Brain pericyte (primary cell): ENCODE results near the gene SRP14.
A peak's percentile ranks its signal among the peaks of the same experiment; 100 is the strongest.
"Not testable (repeated sequence)": the region's sequence is repeated elsewhere in the genome, so short reads cannot be mapped to it uniquely, and the experiment has no call there.

ENCODE experiments used
- DNase-seq: peaks from one replicate; pipeline ENCODE4 v3.0.0-alpha.2; 2012; ENCODE audit warnings: low read depth, low spot score

Gene SRP14, protein sequence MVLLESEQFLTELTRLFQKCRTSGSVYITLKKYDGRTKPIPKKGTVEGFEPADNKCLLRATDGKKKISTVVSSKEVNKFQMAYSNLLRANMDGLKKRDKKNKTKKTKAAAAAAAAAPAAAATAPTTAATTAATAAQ

DNA sequence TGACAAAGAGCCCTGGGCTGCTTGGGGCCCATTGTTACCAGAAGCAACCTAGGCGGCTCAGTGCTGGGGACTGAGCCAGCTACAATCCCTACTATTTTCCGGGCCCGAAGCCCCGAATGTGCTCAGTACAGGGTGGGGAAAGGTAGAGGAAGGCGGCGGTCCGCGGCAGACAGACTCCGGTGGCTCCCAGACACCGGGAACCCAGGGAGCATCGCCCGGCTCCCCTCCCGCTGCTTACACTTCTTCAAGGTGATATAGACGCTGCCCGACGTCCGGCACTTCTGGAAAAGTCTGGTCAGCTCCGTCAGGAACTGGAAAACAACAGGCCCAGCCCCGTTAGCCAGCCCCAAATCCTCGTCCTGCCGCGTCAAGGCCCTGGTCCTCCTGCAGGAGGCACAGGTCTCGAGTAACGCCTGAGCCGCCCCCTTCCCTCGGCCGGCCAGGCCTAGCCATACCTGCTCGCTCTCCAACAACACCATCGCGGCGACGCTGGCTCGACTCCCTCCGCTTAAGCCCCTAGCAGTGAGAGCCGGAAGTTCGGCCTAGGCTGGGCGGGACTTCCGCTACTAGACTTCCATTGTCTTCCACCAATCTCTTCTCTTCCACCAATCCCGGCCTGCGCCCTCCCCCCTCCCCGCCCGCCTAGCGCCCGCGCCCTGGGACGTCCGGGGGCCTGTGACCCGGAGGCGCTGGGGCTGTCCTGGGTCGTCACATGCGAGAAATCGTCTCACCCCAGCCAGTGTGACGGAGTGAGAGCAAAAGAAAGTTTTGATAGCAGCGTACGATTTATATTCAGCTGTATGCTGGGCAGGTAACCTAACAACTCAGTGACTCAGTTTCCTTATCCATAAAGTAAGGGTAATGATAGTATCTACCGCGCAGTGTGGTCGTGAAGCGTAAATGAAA lies at the start of gene SRP14:
SRP14 (minus strand) TSS at position 544 of the 906 bp plus-strand sequence; CDS start at position 479, 65 bp downstream.
- DNase-seq: peak; percentile 76

DNA sequence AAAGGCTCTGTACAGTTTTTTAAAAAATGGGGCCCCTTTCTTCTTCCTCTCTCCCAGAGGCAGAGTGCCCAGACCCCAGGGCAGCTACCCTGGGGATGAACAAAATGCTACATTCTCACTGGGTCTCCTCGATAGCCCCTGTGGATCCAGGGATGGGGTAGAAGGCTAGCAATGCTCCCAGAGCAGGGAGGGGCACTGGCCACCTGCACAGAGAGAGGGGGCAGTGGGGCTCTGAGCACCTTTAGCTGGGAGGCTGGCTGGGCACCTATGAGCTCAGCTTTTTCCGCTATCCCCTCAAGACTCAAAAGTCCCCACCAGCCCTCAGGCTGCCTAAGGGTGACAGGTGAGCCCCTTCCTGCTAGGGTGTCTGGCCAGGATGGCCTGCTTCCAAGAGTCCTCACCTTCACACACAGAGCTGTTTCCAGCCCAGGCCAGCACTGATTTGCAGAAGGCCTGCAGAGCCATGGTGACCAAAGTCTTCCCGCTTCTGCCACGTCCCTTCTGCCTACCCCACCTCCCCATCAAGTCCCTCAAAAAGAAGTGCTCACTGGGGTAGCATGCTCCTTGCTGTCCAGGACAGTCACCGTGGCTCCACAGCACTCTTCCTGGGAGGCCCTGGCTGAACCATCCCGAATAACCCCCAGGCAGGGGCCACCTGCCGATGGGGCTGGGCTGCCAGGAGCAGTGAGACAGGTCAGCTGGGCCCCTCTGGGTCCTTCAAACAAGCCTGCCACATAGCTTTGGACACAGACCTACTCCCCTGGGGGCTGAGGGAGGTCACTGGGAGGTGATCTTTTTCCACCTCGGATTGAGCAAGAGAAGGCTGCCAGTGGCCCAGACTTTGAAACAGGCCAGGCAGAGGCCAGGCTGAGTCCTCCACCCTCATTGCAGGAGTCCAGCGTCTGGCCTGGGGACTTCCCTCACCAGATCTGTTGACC lies 49.3 kb upstream of the SRP14 start:
- no peak for DNase-seq

DNA sequence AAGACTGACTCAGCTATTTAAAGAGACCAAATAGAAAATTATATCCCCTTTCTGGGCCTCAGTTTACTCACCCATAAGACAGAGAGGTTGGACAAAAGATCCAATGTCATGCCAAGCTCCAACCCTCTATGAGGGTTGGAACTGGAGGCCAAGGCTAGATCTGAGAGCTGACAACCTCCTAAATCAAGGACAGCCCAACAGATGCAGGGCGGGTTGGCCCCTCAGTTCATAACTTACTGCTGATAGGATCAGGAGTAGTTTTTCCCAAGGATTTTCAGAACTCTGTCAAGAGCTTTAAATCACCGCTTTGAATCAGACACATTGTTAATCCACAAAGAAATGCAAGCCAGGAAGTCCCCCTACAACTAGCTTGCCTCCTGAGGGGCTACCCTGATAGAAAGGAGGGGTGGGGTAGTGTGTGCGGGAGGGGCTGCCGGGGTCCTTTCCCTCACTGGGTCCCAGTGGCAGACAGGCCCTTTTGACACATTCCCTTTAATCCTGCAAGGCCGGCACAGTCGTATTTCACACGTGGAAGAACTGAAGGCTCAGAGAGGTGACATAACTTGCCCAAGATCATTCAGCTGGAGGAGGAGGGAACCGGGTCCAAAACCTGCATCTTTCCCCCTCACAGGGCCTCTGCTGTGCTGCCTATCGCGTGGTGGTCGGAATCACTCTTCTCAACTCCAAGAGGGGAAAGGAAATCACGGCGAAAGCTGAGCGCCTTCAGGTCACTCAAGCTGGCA lies 48.3 kb upstream of the SRP14 start:
- no peak for DNase-seq

DNA sequence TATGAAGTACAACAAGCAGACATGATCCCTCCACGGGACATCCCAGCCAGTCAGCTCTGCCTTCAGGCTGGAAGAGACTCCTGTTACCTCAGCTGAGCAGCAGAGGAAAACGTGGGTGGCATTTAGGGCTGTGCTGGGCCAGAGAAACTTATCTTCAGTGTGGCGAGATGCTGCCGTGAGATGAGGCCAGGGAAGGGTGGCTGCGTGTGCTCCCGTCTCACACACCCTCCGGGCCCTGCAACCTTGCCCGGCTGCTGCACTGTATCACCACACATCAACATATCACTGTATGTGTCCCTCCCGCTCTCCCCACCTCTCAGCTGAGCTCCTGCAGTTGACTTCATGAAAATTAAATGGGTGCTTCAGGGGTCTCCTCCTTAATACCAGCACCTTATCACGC lies 46.3 kb upstream of the SRP14 start:
- DNase-seq: no peak

DNA sequence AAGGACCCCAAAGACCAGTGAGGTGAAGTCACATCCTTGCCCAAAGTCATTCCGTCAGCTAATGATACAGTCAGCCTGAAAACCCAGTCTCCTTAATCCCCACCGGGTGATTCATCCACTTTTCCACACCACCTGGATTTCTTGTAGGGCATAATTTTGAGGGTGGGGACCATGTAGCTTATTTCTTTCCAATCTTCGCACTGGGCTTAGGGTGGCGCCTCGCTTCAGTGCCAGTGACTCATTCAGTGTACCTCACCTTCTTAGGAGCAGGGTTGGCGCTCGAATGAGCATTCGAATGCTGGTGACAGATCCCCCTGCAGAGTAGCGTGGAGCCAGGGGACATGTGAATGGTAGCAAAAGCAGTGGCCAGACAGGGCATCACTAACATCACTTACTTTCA lies 45.7 kb upstream of the SRP14 start:
- no peak for DNase-seq

DNA sequence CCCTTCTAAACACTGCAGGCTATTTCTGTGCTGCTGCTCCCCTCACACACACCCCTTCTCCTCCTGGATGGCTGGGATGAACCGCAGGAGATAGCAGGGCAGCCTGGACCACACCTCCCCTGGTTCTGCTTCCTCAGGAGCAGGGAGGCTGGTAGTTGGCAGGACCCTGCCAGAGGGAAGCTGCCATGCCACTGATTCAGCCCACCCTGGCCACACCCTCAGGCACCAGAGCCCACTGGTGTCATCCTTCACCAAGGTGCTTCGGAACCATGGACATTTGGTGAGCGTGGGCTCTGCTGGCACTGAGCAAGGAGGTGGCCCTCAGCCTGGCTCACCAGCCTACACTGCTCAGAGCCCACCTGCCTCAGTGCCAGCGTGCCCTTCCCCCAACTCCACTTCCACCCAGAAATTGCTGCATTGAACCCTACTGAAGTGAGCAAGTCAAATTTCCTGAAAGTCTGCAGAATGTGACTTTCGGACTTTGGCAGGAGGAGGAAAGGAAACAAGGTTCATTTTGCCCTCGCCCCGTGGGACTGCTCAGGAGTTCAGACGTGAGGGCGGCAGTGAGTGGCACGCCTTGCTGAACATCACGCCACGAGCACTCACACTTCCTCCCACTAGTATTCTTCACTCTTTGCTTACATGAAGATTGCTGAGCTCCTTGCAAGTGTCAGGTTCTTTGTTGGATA lies 43.4 kb upstream of the SRP14 start:
- DNase-seq: no peak

DNA sequence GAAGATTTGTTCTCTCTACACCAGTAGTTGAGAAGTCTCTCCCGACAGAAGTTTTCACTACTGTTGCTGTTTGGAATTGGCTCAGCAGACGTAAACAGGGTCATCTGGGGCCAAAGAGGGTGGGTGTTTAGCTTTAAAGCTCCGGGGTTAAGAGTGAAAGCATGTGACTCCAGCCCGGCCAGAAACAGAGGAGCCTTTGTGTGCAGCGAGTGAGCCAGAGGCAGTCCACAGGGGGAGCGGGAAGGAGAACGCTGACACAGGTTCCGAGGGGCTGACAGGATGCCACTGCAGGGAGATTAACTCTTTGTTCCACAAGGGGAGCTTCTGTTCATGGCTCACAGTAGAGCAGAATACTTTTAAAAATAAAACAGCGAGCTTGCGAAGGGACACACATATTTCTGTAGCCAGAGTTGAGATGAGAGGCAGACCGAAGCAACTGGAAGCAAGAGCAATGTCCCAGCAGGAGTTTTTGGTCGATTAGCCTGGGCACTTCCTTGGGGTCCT lies 42.8 kb upstream of the SRP14 start:
- no peak for DNase-seq

DNA sequence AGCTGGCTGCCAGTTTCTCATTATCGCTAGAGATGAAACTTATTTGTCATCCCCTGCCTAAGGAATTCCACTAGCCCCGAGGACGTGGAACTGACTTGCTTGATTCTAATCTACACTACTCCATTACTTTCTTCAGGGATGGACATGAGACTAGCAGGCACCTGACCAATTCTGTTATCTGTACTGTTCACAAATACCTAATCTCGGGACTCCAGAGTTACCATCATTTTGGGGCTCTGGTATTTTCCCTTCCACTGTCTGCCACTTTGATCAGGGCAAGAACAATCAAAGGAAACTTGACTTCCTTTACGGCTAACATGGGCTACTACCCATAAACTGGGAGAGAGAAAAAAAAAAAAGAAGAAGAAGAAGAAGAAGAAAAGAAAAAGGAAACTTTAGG lies 41.9 kb upstream of the SRP14 start:
- no peak for DNase-seq

DNA sequence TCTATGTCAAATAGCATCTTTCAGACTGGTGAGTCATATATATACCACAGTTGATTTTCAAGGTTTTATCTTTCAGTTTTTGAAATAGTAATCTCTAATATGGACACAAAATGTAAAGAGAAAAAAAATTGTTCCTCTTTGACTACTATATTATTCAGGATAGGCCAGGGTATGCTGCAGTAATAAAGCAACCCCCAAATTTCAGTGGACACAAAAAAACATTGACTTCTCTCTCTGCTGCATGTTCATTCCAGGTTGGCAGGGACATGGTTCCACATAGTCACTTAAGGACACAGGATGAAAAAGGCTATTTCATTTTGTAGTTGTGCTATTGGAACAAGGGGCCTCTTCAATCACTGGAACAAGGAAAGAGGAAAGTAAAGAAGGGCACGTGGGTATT lies 41.1 kb upstream of the SRP14 start:
- no peak for DNase-seq

DNA sequence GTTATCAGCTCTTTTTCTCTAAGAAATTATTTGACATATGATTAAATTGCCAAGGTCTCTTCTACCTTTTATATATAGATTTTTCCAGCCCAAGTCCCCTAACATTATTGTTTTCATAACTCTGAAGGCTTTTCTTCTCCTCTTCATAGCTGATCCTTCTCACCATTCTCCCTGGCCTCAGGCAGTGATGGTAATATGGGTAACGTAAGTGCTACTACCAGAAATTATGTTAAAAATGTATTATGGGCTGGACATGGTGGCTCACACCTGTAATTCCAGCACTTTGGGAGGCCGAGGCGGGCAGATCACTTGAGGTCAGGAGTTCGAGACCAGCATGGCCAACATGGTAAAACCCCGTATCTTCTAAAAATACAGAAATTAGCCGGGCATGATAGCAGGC lies 40.5 kb upstream of the SRP14 start:
- no peak for DNase-seq

DNA sequence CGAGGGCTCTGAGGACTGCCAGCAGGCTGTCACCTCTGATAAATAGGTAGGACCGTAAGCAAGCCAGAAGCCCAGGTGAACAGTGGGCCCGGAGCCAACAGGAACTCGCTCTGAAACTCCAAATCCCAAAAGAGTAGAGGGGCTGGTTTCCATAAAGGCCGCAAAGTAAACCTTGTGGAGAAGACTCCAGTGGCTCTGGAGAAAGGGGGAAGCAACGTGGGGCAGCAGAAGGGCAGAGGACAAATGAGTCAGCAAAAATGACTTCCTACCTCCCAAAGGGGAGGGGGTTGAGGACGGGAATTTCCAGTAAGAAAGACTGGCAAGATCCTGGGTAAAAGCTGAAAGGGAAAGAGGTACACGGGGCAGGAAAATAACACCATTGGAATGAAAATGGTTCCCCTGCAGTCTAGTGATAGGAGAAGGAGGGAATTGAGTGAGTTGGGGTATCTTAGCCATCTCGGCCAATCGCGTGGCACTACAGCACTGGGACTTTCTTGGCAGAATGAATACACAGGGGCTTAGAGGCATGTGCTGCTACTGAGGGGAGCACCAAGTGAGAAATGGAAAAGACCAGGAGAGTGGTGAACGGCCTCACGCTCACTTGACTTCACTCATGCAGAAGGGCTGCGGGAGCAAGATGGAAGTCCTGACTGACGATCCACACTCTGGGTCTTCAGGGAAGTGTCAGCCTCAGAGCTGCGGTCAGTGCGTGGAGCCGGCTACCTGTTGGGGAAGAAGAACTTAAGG lies 36.5 kb upstream of the SRP14 start:
- no peak for DNase-seq

DNA sequence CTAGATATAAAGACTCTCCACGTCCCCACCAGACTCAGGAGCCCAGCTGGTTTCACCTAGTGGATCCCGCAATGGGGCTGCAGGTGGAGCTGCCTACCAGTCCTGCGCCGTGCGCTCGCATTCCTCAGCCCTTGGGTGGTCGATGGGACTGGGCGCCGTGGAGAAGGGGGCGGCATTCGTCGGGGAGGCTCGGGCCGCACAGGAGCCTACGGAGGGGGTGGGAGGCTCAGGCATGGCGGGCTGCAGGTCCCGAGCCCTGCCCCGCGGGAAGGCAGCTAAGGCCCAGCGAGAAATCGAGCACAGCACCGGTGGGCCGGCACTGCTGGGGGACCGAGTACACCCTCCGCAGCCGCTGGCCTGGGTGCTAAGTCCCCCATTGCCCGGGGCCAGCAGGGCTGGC lies 35.7 kb upstream of the SRP14 start:
- not testable (repeated sequence) for DNase-seq

DNA sequence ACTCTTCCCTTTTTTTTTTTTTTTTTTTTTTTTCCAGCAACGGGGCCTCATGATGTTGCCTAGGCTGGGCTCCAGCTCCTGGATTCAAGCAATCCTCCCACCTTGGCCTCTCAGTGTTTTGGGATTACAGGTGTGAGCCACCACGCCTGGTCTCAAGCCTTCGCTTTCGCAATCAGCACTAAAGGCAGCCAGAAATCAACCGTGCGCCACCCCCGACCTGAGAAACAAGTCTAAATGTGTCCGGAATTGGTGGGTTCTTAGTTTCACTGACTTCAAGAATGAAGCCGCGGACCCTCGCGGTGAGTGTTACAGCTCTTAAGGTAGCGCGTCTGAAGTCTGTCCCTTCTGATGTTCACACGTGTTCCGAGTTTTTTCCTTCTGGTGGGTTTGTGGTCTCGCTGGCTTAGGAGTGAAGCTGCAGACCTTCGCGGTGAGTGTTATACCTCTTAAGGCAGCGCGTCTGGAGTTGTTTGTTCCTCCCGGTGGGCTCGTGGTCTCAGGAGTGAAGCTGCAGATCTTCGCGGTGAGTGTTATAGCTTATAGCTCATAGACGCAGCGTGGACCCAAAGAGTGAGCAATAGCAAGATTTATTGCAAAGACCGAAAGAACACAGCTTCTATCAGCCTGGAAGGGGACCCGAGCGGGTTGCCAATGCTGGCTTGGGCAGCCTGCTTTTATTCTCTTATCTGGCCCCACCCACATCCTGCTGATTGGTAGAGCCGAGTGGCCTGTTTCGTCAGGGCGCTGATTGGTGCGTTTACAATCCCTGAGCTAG lies 34.9 kb upstream of the SRP14 start:
- DNase-seq: not testable (repeated sequence)

DNA sequence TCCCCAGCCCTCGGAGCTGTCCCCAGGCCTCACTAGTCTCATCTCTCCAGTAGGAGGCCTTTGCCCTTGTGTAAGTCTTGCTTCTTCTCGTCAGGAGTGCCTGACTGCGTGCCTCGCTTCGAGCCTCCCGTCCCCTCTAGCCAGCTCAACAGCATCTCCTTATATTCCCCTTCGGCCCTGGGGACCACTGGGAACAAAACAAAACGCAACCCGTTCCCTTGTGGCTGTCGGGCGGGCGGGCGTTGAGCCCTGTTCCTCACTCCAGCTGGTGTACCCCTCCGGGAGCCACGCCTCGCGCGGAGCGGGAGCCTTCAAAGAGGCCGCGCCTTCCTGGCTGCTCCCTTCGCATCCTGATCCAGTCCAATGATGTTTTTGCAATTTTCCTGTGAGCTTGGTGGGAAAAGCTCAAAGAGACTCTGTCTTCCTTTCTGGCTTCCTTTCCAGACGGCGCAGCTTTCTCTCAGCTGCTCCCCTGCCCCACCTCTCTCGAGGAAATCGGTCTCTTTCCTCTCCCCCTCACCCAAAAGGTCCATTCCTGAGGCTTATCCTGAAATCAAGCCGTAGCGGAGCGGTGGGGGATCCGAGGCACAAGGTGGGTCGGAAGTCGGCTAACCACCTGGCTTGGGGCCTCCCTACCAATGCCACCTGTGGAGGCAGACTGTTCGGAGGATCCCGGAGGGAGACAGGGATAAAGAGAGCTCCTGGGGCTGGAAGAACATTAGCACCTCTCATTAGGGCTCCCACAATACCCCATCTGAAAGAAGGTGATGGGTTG lies 33.4 kb upstream of the SRP14 start:
- no peak for DNase-seq

DNA sequence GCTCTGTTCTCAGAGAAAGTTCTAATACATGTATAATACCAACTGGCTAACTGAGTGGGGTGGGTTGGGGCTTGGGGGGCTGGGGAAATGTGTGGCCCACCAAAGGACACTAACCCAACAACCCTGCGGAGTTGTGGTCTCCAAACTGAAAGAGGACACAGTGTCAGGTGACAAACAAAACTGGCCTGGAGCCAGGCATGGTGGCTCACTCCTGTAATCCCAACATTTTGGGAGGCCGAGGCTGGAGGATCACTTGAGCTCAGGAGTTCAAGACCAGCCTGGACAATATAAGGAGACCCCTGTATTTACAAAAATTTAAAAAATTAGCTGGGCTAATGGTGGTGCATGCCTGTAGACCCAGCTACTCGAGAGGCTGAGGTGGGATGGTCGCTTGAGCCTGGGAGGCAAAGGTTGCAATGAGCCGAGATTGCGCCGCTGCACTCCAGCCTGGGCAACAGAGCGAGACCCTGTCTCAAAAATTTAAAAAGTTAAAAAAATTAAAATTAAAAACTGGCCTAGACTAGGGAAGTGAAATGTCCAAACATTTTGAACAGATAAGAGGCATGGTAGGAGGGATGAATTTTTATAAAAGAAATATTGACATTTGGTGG lies 31.7 kb upstream of the SRP14 start:
- no peak for DNase-seq

DNA sequence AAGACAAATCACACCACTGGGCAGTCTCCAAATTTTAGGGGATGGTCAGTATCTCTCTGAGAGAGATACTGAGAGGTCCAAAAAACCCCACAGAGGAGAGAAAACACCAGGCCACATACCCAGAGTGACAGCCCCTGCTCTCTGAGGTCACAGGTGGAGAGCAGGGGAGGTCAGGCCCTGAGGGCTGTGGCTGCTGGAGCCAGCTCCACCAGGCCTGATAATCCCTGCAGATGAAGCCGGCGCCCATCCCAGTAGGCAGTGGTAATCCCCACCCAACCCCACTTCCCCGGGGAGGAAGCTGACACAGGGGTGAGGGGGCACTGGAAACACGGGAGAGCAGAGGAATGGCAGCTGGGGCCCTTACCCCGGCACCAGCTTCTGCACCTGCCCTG lies 31.2 kb upstream of the SRP14 start:
- DNase-seq: no peak

DNA sequence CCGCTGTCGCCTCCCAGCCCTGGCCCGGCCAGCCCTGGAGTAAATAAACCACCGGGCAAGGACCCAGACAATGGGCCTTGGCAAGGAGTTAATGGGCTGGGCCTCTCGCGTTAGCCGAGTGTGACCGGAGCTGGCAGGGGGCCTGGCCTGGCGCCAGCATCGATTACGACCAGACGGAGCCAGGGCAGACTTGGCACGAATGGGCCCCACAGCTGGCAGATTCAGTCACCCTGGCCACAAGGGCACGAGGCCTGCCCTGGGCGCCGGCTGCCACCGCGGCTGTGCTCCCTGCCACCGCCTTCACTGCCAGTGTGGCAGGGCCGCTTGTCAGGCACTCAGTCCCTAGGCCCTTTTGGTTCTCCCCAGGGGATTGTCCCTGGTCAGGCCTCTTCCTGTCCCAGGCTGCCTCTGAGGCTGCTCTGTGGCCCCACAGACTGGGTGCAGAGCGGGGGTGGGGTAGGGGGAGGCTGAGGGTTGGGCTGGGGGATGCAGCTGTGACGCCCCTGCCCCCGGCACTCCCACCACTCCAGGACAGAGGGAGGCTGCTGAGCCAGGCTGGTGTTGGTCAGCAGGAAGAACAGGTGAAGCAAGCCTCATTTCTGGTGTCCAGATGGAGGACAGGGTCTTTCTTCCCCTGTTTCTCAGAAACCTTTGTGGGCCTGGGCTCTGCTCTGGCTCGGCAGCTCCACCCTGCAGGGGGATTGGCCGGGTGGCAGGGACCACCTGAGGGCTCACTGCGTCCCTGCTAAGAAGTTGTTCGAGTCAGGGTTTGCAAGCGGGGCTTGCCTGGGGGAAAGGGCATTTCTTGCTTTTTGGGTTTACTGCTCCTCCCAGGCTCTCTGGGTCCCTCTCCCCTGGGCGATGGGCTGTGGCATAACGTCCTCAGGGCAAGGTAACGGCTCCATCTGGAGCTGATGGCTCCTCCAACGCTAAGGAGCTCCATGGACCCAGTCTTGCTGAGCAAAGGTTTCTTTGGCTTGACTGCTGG lies 30.5 kb upstream of the SRP14 start:
- peak; percentile 68 for DNase-seq
